ENCODE data around the gene IER3. TPM values are rescaled to one million over a fixed set of nuclear protein-coding genes. Genes with fewer than 3 reads are reported as not detected.
"Not testable (repeated sequence)": the region's sequence is repeated elsewhere in the genome, so short reads cannot be mapped to it uniquely, and the experiment has no call there.

The IER3 gene
- total RNA-seq, 1 experiment from 2014 or later = 350 TPM

DNA sequence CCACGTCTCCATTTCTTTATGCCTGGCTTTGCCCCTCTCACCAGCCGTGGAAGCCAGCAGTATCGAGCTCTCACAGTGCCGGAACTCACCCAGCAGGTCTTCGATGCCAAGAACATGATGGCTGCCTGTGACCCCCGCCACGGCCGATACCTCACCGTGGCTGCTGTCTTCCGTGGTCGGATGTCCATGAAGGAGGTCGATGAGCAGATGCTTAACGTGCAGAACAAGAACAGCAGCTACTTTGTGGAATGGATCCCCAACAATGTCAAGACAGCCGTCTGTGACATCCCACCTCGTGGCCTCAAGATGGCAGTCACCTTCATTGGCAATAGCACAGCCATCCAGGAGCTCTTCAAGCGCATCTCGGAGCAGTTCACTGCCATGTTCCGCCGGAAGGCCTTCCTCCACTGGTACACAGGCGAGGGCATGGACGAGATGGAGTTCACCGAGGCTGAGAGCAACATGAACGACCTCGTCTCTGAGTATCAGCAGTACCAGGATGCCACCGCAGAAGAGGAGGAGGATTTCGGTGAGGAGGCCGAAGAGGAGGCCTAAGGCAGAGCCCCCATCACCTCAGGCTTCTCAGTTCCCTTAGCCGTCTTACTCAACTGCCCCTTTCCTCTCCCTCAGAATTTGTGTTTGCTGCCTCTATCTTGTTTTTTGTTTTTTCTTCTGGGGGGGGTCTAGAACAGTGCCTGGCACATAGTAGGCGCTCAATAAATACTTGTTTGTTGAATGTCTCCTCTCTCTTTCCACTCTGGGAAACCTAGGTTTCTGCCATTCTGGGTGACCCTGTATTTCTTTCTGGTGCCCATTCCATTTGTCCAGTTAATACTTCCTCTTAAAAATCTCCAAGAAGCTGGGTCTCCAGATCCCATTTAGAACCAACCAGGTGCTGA is 20.3 kb downstream of the IER3 start:
- not testable (repeated sequence) for DNase-seq (ENCODE audit: low read depth)

- not testable (repeated sequence) for DNase-seq (ENCODE audit: low read depth)
Observed at GRCh38 chr6:30723159-30723842, 21.0 kb downstream of the IER3 start.

- DNase-seq (ENCODE audit: low read depth) = peak; percentile 83
Observed at GRCh38 chr6:30722280-30723112, 21.9 kb downstream of the IER3 start.

GRCh38 chr6:30722025-30722279 is 22.4 kb downstream of the IER3 start:
- DNase-seq (ENCODE audit: low read depth) = not testable (repeated sequence)

DNA sequence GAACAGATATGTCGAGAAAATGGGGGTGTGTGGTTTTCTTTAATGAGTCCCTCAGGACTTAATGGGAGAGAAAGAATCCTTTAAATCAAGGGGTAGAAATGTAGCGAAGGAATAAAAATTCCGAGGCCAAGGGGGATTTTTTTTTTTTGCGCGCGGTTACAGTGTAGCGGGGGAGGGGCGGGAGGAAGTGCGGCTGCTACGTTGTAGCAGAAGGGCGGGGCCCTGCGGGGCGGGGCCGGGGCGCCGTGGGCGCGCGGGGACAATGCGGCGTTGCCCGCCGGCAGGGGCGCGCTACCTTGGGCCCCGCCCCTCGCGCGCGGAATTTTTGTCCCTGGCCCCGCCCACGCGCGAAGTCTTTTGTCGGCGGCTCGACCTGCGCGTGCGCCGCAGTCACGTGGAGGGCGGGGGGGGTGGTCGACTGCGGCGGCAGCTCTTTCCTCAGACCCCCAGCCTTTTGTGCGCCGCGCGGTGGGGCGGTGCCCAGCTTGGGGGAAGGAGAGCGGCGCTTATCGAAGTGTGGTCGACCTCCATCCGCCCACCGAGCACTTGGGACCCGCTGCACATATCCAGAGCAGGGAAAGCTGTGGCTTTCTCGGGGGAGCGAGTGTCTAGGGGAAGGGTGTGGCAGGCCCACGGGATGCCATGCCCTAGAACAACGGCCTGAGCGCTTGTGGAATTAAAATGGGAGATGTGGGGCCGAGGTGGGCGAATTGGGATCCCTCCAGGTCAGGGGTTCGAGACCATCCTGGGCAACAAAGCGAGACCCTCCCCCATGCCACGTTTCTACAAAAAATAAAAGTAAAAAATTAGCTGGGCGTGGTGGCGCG is 22.9 kb downstream of the IER3 start:
- peak; percentile 95 for DNase-seq (ENCODE audit: low read depth)

DNA sequence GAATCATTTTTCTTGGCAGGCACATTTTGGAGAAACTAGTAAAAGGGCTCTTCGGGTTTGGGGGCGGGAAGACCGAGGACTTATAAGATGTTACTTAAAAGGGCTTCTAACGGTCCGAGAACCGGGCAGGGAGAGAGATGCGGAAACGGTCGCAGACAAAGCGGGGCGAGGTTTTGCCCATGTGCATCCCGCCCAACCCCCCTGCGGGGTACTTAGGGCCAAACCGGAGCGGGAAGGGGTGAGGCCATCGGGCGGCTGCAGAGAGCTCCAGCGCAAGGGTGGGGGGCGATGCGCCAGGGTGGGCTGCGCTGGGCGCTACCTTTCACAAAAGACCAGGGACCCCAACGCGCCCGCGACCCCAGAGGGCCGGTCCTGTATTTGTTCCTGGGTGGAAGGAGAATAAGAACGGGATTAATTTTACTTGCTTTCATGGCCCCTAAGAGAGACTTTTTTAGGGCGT is 23.6 kb downstream of the IER3 start:
- peak; percentile 69 for DNase-seq (ENCODE audit: low read depth)

DNA sequence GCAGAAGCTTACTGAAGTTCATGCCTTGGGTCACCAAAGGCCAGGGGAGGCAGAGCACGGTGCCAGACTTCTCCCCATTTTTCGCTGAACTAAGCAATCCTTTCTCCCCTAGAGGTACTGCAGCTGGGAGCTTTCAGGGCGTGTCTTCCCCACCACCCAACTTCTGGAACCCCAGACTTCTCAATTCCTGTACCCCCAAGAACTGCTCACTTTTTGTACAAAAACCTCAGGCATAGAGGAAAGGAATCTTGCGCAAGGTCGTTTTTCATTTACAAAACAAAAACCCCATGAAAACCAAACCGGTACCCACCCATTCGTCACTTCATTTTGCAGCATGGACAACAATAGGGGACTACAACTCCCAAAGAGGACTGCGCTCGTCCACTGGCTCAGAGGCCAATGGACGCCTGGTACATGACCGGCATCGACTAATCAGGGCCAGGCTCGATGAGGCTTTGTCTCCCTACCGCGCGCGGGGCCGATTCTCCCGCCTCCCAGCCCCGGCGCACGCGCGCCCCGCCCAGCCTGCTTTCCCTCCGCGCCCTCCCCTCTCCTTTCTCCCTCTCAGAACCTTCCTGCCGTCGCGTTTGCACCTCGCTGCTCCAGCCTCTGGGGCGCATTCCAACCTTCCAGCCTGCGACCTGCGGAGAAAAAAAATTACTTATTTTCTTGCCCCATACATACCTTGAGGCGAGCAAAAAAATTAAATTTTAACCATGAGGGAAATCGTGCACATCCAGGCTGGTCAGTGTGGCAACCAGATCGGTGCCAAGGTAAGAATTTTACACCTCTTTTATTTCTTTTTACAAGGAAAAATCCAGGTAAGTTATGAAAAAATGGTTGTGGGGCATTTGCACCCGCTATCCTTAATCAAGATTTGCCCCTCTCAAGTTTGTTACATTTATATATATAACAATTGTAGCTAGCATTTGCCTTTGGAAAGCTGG is 24.3 kb downstream of the IER3 start, which contains the start of gene TUBB:
TUBB (plus strand) TSS at position 562 of the 947 bp plus-strand sequence; CDS start at position 717, 155 bp downstream.
- DNase-seq (ENCODE audit: low read depth) = peak; percentile 100

- no peak for DNase-seq (ENCODE audit: low read depth)
Observed at GRCh38 chr6:30719356-30719755, 25.0 kb downstream of the IER3 start.

- not testable (repeated sequence) for DNase-seq (ENCODE audit: low read depth)
Observed at GRCh38 chr6:30717845-30718720, 26.3 kb downstream of the IER3 start.

DNA sequence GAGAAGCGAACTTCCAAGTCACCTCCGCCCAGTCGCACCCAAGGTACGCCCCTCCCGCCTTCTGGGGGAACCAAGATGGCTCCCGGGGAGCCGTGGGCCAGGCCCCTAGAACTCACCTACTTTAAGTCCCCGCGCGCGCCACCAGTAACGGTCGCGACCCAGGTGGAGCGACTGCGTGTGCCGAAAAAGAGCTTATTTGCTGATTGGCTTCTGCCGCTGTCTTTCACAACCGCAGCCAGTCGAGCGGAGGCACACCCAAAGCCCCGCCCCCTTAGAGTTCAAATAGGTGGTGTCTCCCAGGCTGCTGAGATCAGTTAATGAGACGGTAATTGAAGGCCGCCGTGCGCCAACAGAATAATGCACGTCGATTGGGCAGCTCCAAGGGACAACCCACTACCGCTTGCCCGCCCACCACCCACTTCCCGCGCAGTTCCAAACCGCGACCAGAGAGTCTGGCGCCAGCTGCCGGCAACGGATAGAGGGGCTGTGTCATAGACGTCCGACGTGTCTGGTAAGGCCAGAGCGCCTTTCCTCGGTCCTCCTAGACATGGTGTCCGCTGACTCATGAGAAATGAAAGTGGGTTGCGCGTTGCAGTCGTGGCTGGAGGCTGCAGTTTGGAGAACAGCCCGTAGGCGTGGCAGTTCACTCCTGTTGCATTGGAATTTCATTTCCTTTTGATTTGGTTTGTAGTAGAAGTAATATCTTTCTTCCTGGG is 27.1 kb downstream of the IER3 start, which contains the start of gene MDC1:
MDC1 (minus strand) TSS at position 153 of the 716 bp plus-strand sequence. CDS start 2,106 bp downstream, outside the sequence.
- DNase-seq (ENCODE audit: low read depth) = peak; percentile 100

GRCh38 chr6:30716879-30717128 is 27.5 kb downstream of the IER3 start:
- DNase-seq (ENCODE audit: low read depth) = no peak

DNA sequence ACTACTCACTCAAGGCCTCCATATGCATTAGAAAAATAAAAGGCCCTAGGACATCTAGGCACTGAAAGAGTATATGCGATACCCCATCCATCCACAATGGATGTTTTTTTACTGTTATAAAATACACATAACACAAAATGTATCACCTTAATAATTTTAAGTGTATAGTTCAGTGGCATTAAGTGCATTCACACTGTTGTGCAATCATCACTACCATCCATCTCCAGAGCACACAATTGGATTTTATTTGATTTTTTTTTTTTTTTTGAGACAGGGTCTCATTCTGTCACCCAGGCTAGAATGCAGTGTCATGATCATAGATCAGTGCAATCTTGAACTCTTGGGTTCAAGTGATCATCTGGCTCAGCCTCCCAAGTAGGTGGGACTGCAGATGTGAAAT is 30.1 kb downstream of the IER3 start:
- no peak for DNase-seq (ENCODE audit: low read depth)

GRCh38 chr6:30712441-30712945 is 31.9 kb downstream of the IER3 start:
- DNase-seq (ENCODE audit: low read depth) = no peak

DNA sequence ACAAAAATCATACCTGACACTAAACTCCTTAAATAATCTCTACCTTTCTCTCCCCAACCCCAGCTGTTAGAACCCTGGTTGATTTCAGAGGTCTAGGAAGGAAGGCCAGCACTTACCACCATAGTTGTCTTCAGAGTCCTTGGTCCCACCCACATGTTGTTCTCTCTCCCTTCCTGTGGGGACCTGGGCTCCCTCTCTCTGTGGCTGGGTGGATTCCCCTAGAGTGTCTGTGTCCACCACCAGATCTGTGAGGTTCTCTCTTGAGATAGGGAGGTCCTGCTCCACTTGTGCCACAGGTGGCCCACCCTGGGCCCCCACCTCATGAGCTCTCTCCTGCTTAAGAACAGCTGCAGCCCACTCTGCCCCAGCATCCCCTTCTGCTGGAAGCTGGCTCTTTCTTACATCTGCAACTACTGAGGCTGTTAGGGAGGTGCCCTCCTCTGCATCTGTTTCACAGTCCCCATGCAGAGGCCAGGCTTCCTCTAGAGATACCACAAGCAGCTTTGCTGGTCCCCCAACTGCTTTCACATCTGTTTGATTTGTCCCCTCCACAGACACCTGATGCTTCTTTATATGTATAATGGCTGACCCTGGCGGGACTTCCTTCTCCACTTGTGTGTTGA is 32.5 kb downstream of the IER3 start:
- no peak for DNase-seq (ENCODE audit: low read depth)

DNA sequence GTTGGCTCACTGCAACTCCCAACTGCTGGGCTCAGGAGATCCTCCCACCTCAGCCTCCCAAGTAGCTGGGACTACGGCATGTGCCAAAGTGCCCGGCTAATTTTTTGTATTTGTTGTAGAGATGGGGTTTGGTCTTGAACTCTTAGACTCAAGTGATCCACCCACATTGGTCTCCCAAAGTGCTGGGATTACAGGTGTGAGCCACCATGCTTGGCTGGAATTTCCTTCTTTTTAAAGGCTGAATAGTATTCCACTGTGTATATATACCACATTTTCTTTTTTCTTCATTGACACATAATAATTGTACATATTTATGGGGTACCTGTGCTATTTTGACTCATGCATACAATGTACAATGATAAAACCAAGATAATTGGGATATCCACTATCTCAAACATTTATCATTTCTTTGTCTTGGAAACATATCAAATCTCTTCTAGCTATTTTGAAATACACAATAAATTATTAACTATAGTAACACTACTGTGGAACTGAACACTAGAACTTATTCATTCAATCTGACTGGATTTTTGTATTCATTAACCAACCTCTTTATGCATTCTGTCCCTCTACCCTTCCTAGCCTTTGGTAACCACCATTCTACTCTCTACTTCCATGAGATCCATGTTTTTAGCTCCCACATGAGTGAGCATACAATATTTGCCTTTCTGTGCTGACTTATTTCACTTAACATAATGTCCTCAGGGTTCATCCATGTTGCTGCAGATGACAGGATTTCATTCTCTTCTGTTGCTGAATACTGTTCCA is 35.1 kb downstream of the IER3 start:
- no peak for DNase-seq (ENCODE audit: low read depth)

DNA sequence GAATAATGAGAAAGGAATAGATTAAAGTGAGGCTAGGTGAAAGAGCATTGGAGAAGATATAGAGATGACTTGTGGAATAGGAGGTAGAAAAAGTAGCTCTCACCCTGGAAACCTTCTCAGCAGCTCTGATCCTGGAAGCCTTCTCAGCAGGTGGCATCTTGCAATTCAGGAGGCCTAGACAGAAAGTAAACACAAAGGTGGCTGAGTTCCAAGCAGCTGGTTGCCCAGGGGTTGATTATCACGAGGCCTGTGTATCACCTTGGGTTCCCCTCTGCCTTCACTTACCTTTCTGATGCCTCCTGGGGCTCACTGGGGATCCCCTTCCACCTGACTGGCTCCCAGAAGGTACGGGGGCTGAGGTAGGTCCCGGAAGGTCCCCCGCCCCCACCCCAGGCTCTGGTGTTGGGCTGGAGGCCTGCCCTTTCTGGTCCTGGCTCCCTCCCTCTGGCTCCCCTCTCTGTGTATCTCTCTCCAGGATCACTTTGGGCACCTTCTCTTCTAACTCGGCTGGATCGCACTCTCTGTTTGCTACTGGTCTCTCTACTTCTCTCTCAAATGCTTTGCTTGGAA is 37.0 kb downstream of the IER3 start:
- DNase-seq (ENCODE audit: low read depth) = no peak

DNA sequence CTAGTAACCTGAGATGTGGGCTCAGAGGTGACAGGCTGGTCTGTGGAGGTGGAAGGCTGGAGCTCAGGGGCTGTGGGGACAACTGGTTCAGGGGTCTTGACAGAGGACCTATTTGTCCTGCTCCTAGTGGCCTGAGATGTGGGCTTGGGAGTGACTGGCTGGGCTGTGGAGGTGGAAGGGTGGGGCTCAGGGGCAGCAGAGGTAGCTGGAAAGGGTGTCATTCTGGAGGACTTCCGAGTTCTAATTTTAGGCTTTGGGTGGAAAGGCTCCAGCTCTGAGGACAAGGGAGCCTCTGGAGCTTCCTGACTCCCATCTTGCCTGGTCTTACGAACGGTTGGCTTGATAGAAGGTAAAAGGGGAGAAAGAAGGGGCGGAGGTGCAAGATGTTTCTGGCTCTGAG is 38.7 kb downstream of the IER3 start:
- no peak for DNase-seq (ENCODE audit: low read depth)
